Measurements from ENCODE around the gene BRIP1.

DNA sequence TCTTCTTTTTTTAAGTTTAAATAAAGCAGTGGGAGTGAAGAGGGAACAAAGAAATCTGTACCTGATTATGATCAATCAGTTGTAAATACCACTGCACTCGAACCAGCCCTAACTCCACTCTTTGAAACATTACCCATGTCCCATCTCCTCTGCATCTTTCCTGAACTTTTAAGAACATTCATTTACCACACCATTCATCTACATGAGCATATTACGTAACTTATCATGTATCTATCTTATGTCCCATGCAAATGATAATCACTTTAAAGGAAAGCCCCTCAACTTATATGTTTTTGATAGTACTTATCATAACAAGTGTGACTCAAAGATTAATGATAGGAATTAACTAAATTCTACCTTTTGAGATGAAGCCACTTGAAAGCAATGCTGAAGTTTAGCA lies 10.7 kb upstream of the BRIP1 start:
- TF ChIP-seq CTCF (IDR thresholded peaks at IDR 0.05 in 8 of 11, conservative IDR thresholded peaks at IDR 0.05 in 3 of 11) (no peak), POLR2A (IDR thresholded peaks at IDR 0.05) (no peak), POLR2AphosphoS5 (IDR thresholded peaks at IDR 0.05) (no peak)
